Stimulated activated CD4-positive, alpha-beta T cell treated with anti-CD3 and anti-CD28 coated beads, Interleukin-1b, Interleukin-23, amount 100 ng/mL, for 1 hour (primary cell): ENCODE results near the gene MARCKSL1.
"Not testable (repeated sequence)": the region's sequence is repeated elsewhere in the genome, so short reads cannot be mapped to it uniquely, and the experiment has no call there.

Source experiments
- DNase-seq, 2 donors: peaks; one replicate each; pipeline ENCODE4 v3.0.0-alpha.2; 2020; ENCODE audit warnings: low read depth in 2 of 2

The MARCKSL1 gene

DNA sequence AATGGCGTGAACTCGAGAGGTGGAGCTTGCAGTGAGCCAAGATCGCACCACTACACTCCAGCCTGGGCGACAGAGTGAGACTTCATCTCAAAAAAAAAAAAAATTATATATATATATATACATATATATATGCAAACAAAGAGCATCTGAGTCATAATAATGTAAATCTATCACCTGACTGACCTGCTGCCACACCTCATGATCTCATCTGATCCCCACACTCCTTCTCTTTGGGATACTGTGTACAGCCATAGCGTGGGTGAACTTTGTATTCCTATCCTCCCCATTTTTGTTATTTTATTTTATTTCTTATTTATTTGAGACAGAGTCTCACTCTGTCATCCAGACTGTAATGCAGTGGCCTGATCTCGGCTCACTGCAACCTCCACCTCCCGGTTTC, 46.8 kb downstream of the MARCKSL1 start:
- no peak for DNase-seq

DNA sequence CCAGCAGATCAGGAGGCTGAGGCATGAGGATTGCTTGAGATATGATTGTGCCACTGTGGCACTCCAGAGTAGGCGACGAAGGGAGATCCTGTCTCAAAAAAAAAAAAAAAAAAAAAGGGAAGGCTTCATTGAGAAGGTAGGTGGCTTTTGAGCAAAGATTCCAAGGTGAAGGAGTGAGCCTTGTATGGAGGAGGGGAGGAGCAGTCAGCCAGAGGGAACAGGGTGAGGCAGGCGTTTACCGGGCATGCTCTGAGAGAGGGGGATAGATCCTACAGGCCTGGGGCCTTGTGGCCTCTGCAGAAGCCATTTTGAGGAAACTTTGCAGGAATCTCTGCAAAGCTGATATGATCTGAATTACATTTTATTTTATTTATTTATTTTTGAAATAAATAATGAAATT, 49.3 kb downstream of the MARCKSL1 start:
- DNase-seq, result no peak

DNA sequence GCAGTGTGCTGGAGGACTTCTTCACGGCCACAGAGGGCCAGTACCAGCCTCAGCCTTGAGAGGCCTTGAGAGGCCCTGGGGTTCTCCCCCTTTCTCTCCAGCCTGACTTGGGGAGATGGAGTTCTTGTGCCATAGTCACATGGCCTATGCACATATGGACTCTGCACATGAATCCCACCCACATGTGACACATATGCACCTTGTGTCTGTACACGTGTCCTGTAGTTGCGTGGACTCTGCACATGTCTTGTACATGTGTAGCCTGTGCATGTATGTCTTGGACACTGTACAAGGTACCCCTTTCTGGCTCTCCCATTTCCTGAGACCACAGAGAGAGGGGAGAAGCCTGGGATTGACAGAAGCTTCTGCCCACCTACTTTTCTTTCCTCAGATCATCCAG, 50.4 kb downstream of the MARCKSL1 start:
- no peak for DNase-seq

DNA sequence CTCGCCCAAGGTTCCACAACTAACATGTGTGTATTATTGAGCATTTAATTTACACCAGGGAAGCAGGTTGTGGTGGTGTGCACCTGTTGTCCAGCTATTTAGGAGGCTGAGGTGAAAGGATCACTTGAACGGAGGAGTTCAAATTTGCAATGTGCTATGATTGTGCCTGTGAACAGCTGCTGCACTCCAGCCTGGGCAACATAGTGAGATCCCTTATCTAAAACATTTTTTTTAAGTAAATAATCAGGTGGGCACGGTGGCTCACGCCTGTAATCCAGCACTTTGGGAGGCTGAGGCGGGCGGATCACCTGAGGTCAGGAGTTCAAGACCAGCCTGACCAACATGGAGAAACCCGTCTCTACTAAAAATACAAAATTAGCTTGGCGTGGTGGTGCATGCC, 51.3 kb downstream of the MARCKSL1 start:
- DNase-seq, result not testable (repeated sequence)
